Activated T-helper 1 cell treated with anti-CD3 and anti-CD28 coated beads, Interleukin-2, amount 50 U/mL, for 16 hours (primary cell): ENCODE results near the gene FRAT1.

ENCODE experiments used
- DNase-seq, 2 donors: peaks; one replicate each; pipeline ENCODE4 v3.0.0-alpha.2; 2020; ENCODE audit warnings: low read depth in 1 of 2, low spot score in 1 of 2

The FRAT1 gene

GRCh38 chr10:97307866-97308780 is 10.9 kb upstream of the FRAT1 start:
- DNase-seq, result no peak

DNA sequence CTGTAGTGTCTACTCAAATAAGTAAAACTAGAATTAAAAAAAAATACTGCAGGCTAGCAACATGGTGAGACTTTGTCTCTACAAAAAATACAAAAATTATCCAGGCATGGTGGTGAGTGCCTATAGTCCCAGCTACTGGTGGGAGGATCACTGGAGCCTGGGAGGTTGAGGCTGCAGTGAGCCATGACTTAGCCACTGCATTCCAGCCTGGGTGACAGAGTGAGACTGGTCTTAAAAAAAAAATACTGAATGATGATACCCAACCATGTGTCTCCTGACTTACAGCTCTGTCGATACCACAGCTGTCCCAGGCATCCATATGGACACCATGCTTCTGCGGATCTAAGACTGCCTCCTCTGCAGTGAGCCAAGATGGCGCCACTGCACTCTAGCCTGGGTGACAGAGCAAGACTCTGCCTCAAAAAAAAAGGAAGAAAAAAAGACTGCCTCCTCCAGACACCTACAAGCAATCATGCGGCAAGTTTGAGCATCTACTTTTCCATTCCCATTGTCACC is 7.9 kb upstream of the FRAT1 start:
- DNase-seq, result no peak

- DNase-seq, result no peak
These were observed 6.2 kb upstream of the FRAT1 start for GRCh38 chr10:97312897-97313296.

- DNase-seq, result no peak
These were observed 4.4 kb upstream of the FRAT1 start for GRCh38 chr10:97314671-97315070.

GRCh38 chr10:97319671-97320479 is 804 bp downstream of the FRAT1 start:
- peak; percentile 35 to 43 for DNase-seq

GRCh38 chr10:97320480-97321031 is 1.5 kb downstream of the FRAT1 start:
- no peak for DNase-seq

GRCh38 chr10:97321032-97321803 is 2.1 kb downstream of the FRAT1 start:
- DNase-seq, result no peak

DNA sequence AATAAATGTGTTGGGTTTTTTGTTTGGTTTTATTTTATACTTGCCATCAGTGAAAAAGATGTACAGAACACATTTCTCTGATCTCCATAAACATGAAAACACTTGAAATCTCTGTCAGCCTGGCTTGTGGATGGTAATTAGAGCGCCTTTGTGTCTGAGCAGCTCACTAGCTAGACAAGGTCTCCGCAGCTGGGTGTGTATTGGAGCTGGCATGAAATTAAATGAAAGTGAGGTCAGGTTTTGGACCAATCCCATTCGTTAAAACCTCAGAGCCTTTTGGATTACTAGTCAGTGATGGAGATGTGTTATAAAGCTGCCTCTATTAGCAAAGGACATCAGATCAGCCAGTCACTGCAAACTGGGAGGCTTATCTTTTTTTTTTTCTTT is 2.7 kb downstream of the FRAT1 start:
- no peak for DNase-seq

GRCh38 chr10:97323501-97323900 is 4.4 kb downstream of the FRAT1 start:
- DNase-seq, result no peak

DNA sequence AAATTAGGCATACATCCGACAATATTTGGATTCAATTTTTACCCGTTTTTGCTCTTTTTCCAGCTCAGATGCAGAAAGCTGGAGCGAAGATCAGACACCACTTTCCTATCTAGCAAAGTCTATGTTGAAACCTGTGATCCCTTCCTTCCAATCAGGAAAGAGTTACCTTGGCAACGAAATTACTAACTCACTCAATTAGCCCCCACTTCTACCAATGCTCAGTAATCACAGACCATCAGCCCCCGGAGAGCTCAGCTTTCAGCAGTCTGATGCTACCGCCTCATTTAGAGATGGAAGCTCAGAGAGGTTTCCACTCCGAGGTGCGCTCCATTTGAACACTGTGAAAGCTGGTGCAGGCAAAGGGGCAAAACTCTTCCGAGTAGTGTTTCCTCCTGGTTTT is 6.7 kb downstream of the FRAT1 start:
- no peak for DNase-seq

GRCh38 chr10:97327348-97328294 is 8.6 kb downstream of the FRAT1 start:
- no peak for DNase-seq

- DNase-seq, result no peak
These were observed 9.8 kb downstream of the FRAT1 start for GRCh38 chr10:97328646-97329453.

DNA sequence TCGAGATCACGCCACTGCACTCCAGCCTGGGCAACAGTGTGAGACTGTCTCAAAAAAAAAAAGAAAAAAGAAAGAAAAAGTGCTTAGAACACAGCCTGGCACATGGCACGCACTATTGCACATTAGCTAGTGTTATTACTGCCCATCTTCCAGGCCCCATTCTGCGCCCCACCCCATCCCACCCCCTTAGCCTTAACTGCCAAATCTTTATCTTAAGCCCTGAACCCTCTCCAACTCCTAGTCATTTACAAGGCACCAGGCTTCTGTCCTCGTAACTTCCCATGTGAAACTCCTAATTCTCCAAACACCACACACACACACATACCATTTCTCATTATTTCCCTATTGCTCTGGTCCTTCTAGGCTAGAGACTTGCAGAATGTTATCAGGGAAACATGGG is 10.7 kb downstream of the FRAT1 start:
- no peak for DNase-seq

GRCh38 chr10:97331153-97331703 is 12.2 kb downstream of the FRAT1 start:
- no peak for DNase-seq

GRCh38 chr10:97332591-97333350 is 13.7 kb downstream of the FRAT1 start:
- no peak for DNase-seq

DNA sequence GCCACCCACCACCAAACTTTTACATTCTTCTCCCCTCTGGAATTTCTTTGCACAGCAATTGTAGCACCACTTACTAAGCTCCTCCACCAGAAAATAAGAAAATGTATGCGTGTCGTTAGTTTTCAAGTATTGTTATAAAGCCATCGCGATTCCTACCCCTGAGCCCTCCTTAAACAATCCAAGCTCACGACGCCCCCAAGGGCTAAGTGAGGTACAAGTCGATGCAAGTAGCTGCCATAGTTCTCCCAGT is 14.2 kb downstream of the FRAT1 start:
- no peak for DNase-seq

GRCh38 chr10:97333601-97334369 is 14.7 kb downstream of the FRAT1 start:
- no peak for DNase-seq
